ENCODE data around the gene FSTL5.

The FSTL5 gene

GRCh38 chr4:161336016-161336530 is 827.7 kb downstream of the FSTL5 start:
- TF ChIP-seq EP300 (IDR thresholded peaks at IDR 0.05; ENCODE audit: borderline replicate concordance) (no peak), TEAD4 (IDR thresholded peaks at IDR 0.05) (no peak), MAX (IDR thresholded peaks at IDR 0.05) (no peak)

Data from Ishikawa (cell line).